ENCODE measurements around the gene MEGF6. TPM values are rescaled to one million over a fixed set of nuclear protein-coding genes. Genes with fewer than 3 reads are reported as not detected.

MEGF6 gene
- total RNA-seq, 1 donor from 2014 or later: 57.1 TPM

DNA sequence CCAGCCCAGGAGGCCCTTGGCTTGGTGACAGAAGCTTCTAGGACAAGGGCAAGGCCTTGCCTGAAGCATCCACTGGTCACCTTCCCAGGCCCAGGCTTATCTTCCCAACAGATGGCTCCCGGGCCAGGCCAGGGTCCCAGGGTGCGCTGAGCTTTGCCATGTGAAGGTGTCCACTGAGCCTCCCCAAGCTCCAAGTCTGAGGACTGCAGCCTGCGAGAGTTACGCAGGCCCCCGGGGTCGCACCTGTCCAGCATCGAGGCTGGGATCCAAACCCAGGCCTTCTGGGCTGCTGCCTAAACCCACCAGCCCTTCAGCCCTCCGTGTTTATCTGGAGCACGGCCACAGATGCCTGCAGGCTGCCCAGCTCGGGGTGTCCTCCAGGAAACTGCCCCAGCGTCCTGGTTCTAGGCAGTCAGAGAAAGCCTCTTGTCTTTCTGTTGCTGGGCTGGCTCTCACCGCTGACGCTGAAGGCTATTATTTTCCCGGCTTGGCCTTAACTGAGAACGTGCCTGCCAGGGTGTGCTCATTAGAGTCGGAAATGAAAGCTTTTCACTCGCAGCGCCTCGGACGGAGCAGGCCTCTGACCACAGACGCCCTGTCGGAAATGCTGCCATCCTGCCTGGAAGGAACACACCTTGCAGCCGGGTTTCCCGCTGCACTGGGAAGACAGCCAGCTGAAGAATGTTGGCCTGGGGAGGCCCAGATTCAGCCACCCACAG lies 71.4 kb downstream of the MEGF6 start:
- peak overlapping the region; percentile 64 for H3K27ac ChIP-seq
- DNase-seq (no peak), ATAC-seq (no peak)
- H3K4me1 ChIP-seq: peaks cover 49% of the 10 kb centered on the region
- no peak overlapping the region for H3K4me3 ChIP-seq
- H3K9me3 ChIP-seq: no peaks in the 10 kb centered on the region
- TF ChIP-seq CTCF (IDR thresholded peaks at IDR 0.05): no peak
- intact Hi-C loops (cut with DNase I): no loop called here
- no peaks in the 10 kb centered on the region for H3K27me3 ChIP-seq (ENCODE audit: low read depth)
- H3K36me3 ChIP-seq: no peaks in the 10 kb centered on the region

DNA sequence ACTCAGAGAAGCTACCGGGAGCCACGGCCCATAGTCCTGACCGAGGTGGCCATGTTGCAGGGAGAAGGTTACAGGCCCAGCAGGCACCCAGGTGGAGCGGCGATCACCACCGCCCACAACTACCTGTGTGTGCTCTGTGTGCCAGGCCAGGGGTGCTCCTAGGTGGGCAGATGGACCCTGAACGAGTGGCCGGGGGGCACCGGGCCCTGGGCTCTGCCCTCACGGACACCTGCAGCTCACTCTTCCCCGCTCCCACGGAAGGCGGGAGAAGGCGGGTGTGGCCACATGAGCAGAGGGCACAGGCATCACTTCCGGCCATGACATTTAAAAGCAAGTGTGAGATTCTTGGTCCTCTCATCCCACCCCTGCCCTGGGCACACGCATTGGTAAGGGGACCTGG lies 73.9 kb downstream of the MEGF6 start:
- H3K4me1 ChIP-seq: peaks cover 33% of the 10 kb centered on the region
- no peak for TF ChIP-seq CTCF (IDR thresholded peaks at IDR 0.05)
- no peak for ATAC-seq
- intact Hi-C loops (cut with DNase I): no loop called here
- no peaks in the 10 kb centered on the region for H3K27me3 ChIP-seq (ENCODE audit: low read depth)
- no peak for DNase-seq
- H3K36me3 ChIP-seq: no peaks in the 10 kb centered on the region
- H3K4me3 ChIP-seq: no peak overlapping the region
- H3K9me3 ChIP-seq: no peaks in the 10 kb centered on the region
- H3K27ac ChIP-seq: no peak overlapping the region

DNA sequence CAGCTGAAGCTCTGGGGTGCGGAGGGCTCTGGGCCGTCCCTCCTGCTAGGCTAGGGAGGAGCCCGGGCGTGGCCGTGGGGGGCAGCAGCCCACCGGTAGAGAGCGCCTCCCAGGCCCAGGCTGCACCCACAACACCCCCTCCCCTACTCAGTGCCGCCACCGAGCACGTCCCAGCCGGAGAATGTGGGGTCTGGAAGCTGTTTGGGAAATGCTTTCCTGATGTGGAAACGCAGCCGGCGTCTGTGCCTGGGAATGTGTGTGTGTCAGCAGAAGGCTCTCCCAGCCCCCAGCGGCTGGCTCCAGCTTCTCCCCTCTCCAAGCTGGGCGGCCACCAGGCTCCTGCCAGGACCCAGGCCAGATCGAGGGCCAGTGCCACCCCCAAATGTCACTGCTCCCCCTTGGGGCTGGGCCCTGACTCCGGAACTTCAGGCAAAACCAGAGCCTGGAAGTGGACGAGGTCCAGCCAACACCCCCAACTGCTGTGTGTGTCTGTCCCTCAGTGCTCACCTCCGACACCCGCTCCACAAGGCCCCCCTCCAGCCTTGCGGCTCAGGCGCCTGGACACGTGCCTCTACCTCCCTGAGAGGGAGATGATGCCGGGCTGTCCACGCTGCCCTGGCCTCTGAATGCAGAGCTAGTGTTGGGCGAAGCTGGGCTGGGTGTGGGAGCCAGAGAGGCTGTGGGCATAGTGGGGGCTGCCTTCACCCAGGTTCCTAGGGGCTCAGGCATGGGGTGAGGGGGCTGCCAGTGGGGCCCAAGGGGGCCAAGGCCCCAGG lies 74.7 kb downstream of the MEGF6 start:
- peaks cover 29% of the 10 kb centered on the region for H3K4me1 ChIP-seq
- no peaks in the 10 kb centered on the region for H3K9me3 ChIP-seq
- DNase-seq: no peak
- H3K36me3 ChIP-seq: no peaks in the 10 kb centered on the region
- no peak overlapping the region for H3K4me3 ChIP-seq
- ATAC-seq: no peak
- H3K27me3 ChIP-seq (ENCODE audit: low read depth): no peaks in the 10 kb centered on the region
- intact Hi-C loops (cut with DNase I): no loop called here
- H3K27ac ChIP-seq: no peak overlapping the region
- TF ChIP-seq CTCF (IDR thresholded peaks at IDR 0.05): no peak

GRCh38 chr1:3535732-3536131 lies 75.6 kb downstream of the MEGF6 start:
- no peak overlapping the region for H3K4me3 ChIP-seq
- TF ChIP-seq CTCF (IDR thresholded peaks at IDR 0.05): no peak
- H3K9me3 ChIP-seq: no peaks in the 10 kb centered on the region
- no peaks in the 10 kb centered on the region for H3K27me3 ChIP-seq (ENCODE audit: low read depth)
- no peak overlapping the region for H3K27ac ChIP-seq
- DNase-seq (no peak), ATAC-seq (no peak)
- H3K36me3 ChIP-seq: no peaks in the 10 kb centered on the region
- intact Hi-C loops (cut with DNase I): no loop called here
- H3K4me1 ChIP-seq: peaks cover 30% of the 10 kb centered on the region

DNA sequence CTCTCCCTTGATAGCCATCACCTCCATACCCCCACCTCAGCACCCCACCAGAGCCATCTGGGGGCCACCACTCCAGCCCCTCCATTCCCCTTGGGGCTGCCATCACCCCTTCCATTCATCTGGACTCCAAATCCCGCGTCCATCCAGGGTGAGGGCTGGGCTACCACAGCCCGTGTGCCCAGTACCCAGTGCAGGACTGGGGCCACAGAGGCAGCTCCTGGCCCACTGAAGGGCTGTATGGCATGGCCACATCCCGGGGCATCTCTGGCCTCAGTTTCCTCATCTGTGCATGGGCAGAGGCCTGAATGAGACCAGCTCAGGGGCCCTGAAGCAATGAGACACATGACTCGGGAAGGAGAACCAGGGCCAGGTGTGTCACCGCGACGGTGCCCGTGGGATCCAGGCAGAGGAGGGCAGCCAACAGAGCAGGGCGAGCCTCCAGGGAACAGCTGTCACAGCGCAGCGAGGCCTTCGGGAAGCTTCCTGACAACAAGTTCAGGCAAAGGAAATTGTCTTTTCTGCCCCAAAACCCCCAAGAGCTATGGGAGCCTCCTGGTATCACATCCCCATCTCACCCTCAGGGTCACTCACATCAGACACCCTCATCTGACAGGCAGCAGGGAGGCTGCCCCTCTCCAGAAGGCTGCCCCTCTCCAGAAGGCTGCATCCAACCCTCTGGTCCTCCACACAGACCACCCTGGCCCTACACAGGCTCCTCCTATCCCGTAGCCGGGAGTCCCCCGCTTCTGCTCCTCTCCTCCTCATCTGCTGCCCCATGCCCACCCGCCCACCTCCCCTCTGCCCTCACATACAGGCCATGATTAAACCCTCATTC lies 76.3 kb downstream of the MEGF6 start:
- intact Hi-C loops (cut with DNase I): no loop called here
- no peaks in the 10 kb centered on the region for H3K36me3 ChIP-seq
- no peak overlapping the region for H3K27ac ChIP-seq
- TF ChIP-seq CTCF (IDR thresholded peaks at IDR 0.05): no peak
- ATAC-seq (no peak), DNase-seq (no peak)
- H3K4me3 ChIP-seq: no peak overlapping the region
- H3K9me3 ChIP-seq: no peaks in the 10 kb centered on the region
- H3K4me1 ChIP-seq: peaks cover 34% of the 10 kb centered on the region
- no peaks in the 10 kb centered on the region for H3K27me3 ChIP-seq (ENCODE audit: low read depth)

Data from lower lobe of right lung (tissue), 2 donors.